HepG2 (cell line): ENCODE measurements around the gene SLC25A11. TPM values are rescaled to one million over a fixed set of nuclear protein-coding genes. Genes with fewer than 3 reads are reported as not detected.
A peak's percentile ranks its signal among the peaks of the same experiment; 100 is the strongest.

Experiments used
- BCL6 ChIP-seq: IDR thresholded peaks from 2 replicates; pipeline ENCODE4 v1.6.1; 2016; ENCODE audit warnings: missing genetic modification reagents, missing compliant biosample characterization
- CCAR2 ChIP-seq: fragments of 200-400 bp; formaldehyde crosslinking; optimal IDR thresholded peaks from 2 replicates; pipeline ENCODE3; 2018; ENCODE audit warnings: low read depth, mild to moderate bottlenecking, low read length, moderate library complexity
- GZF1 ChIP-seq: sonication (generic); formaldehyde crosslinking; IDR thresholded peaks from 2 replicates; pipeline ENCODE4 v1.5.1; 2020; ENCODE audit warnings: mild to moderate bottlenecking, missing genetic modification reagents
- KLF6 ChIP-seq: IDR thresholded peaks from 2 replicates; pipeline ENCODE4 v1.8.0; 2016; ENCODE audit warnings: missing biosample characterization, missing genetic modification reagents
- SMAD1 ChIP-seq: sonication (generic); formaldehyde crosslinking; IDR thresholded peaks from 2 replicates; pipeline ENCODE4 v1.4.0; 2020; ENCODE audit warnings: missing genetic modification reagents, low read depth, mild to moderate bottlenecking, borderline replicate concordance
- TFE3 ChIP-seq: IDR thresholded peaks from 2 replicates; pipeline ENCODE4 v1.6.1; 2016
- ZNF543 ChIP-seq: sonication (generic); formaldehyde crosslinking; IDR thresholded peaks from 2 replicates; pipeline ENCODE4 v1.4.0; 2020; ENCODE audit warnings: mild to moderate bottlenecking, missing genetic modification reagents
- ZNF547 ChIP-seq: sonication (generic); formaldehyde crosslinking; IDR thresholded peaks from 2 replicates; pipeline ENCODE4 v1.5.1; 2020; ENCODE audit warnings: mild to moderate bottlenecking, missing genetic modification reagents
- ZNF570 ChIP-seq: sonication (generic); formaldehyde crosslinking; IDR thresholded peaks from 2 replicates; pipeline ENCODE4 v1.4.0; 2020; ENCODE audit warnings: mild to moderate bottlenecking, missing genetic modification reagents, borderline replicate concordance
- ZNF75D ChIP-seq: sonication (generic); formaldehyde crosslinking; IDR thresholded peaks from 2 replicates; pipeline ENCODE4 v1.8.1; 2023; ENCODE audit warnings: missing genetic modification reagents, mild to moderate bottlenecking, borderline replicate concordance
- polyA plus RNA-seq, 8 experiments: library from polyadenylated mRNA; depleted of rRNA in 3 of 8; stranded (reverse) in 7 of 8; unstranded in 1 of 8; fragments of >200 nt; fragmentation: Illumina TruSeq in 4 of 8; extraction: Trizol in 4 of 8; gene quantifications; 2 replicates each; pipeline versions ENCODE4 v1.2.1 to v1.2.3, GENCODE V29; 2011 to 2016; ENCODE audit warnings: low read depth in 4 of 8, missing spikeins in 1 of 8, mixed read lengths in 1 of 8; ENCODE audit not compliant: insufficient read depth in 1 of 8
- total RNA-seq, 5 experiments: library from RNA; depleted of rRNA; stranded (reverse); fragments of >200 nt; fragmentation: Illumina TruSeq; extraction: Trizol; gene quantifications; 2 replicates each; pipeline ENCODE4 v1.2.3, GENCODE V29; 2016; ENCODE audit warnings: low read depth in 1 of 5
- TF ChIP-seq, protein P1 (sequence below): sonication (generic); formaldehyde crosslinking; IDR thresholded peaks from 2 replicates; pipeline ENCODE4 v1.5.0; 2020; ENCODE audit warnings: mild to moderate bottlenecking, missing genetic modification reagents, borderline replicate concordance
- TF ChIP-seq, protein P2 (sequence below): sonication (generic); formaldehyde crosslinking; conservative IDR thresholded peaks from 2 replicates; pipeline ENCODE4 v1.4.0; 2020; ENCODE audit warnings: missing genetic modification reagents
- TF ChIP-seq, protein P3 (sequence below): sonication (generic); formaldehyde crosslinking; IDR thresholded peaks from 2 replicates; pipeline ENCODE4 v1.5.1; 2020; ENCODE audit warnings: mild to moderate bottlenecking, missing genetic modification reagents, moderate library complexity
- TF ChIP-seq, protein P4 (sequence below): sonication (generic); formaldehyde crosslinking; IDR thresholded peaks from 2 replicates; pipeline ENCODE4 v1.4.0; 2020; ENCODE audit warnings: missing genetic modification reagents

SLC25A11 gene
- total and polyA plus RNA-seq, 2 of the 13 experiments (the other 11 are each of a cell fraction or from before 2014, with no cell fraction given): 35.4 to 47.2 TPM

GRCh38 chr17:4947411-4948165 is 7.7 kb upstream of the SLC25A11 start (continued):
- TF ChIP-seq, protein P1, sequence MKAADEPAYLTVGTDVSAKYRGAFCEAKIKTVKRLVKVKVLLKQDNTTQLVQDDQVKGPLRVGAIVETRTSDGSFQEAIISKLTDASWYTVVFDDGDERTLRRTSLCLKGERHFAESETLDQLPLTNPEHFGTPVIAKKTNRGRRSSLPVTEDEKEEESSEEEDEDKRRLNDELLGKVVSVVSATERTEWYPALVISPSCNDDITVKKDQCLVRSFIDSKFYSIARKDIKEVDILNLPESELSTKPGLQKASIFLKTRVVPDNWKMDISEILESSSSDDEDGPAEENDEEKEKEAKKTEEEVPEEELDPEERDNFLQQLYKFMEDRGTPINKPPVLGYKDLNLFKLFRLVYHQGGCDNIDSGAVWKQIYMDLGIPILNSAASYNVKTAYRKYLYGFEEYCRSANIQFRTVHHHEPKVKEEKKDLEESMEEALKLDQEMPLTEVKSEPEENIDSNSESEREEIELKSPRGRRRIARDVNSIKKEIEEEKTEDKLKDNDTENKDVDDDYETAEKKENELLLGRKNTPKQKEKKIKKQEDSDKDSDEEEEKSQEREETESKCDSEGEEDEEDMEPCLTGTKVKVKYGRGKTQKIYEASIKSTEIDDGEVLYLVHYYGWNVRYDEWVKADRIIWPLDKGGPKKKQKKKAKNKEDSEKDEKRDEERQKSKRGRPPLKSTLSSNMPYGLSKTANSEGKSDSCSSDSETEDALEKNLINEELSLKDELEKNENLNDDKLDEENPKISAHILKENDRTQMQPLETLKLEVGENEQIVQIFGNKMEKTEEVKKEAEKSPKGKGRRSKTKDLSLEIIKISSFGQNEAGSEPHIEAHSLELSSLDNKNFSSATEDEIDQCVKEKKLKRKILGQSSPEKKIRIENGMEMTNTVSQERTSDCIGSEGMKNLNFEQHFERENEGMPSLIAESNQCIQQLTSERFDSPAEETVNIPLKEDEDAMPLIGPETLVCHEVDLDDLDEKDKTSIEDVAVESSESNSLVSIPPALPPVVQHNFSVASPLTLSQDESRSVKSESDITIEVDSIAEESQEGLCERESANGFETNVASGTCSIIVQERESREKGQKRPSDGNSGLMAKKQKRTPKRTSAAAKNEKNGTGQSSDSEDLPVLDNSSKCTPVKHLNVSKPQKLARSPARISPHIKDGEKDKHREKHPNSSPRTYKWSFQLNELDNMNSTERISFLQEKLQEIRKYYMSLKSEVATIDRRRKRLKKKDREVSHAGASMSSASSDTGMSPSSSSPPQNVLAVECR (CRISPR knock-in tag): no peak; the same call in 1 of the 2 replicates
- TF ChIP-seq ZNF543 (CRISPR knock-in tag) (peak; percentile 44; the same call in 1 of the 2 replicates), CCAR2 (no peak), ZNF547 (peak; percentile 68; the same call in 1 of the 2 replicates), BCL6 (no peak; the same call in 1 of the 2 replicates), TFE3 (no peak), ZNF570 (CRISPR knock-in tag) (no peak), GZF1 (CRISPR knock-in tag) (no peak), KLF6 (no peak), ZNF75D (CRISPR knock-in tag) (0 out of 2 replicates have a peak, but pooled peaks have one; percentile 9), SMAD1 (CRISPR knock-in tag) (no peak; the same call in 1 of the 2 replicates)
- TF ChIP-seq, protein P2, sequence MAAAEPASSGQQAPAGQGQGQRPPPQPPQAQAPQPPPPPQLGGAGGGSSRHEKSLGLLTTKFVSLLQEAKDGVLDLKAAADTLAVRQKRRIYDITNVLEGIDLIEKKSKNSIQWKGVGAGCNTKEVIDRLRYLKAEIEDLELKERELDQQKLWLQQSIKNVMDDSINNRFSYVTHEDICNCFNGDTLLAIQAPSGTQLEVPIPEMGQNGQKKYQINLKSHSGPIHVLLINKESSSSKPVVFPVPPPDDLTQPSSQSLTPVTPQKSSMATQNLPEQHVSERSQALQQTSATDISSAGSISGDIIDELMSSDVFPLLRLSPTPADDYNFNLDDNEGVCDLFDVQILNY (CRISPR knock-in tag): no peak
- TF ChIP-seq, protein P3, sequence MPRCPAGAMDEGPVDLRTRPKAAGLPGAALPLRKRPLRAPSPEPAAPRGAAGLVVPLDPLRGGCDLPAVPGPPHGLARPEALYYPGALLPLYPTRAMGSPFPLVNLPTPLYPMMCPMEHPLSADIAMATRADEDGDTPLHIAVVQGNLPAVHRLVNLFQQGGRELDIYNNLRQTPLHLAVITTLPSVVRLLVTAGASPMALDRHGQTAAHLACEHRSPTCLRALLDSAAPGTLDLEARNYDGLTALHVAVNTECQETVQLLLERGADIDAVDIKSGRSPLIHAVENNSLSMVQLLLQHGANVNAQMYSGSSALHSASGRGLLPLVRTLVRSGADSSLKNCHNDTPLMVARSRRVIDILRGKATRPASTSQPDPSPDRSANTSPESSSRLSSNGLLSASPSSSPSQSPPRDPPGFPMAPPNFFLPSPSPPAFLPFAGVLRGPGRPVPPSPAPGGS (CRISPR knock-in tag): no peak
- TF ChIP-seq, protein P4, sequence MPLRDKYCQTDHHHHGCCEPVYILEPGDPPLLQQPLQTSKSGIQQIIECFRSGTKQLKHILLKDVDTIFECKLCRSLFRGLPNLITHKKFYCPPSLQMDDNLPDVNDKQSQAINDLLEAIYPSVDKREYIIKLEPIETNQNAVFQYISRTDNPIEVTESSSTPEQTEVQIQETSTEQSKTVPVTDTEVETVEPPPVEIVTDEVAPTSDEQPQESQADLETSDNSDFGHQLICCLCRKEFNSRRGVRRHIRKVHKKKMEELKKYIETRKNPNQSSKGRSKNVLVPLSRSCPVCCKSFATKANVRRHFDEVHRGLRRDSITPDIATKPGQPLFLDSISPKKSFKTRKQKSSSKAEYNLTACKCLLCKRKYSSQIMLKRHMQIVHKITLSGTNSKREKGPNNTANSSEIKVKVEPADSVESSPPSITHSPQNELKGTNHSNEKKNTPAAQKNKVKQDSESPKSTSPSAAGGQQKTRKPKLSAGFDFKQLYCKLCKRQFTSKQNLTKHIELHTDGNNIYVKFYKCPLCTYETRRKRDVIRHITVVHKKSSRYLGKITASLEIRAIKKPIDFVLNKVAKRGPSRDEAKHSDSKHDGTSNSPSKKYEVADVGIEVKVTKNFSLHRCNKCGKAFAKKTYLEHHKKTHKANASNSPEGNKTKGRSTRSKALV (CRISPR knock-in tag): 0 out of 2 replicates have a peak, but pooled peaks have one; percentile 31
